Measurements from ENCODE around the gene TRAPPC14. TPM values are rescaled to one million over a fixed set of nuclear protein-coding genes. Genes with fewer than 3 reads are reported as not detected.
"Not testable (repeated sequence)": the region's sequence is repeated elsewhere in the genome, so short reads cannot be mapped to it uniquely, and the experiment has no call there.

The TRAPPC14 gene
- total and polyA plus RNA-seq, 2 experiments from 2014 or later: 5.8 to 7.0 TPM

- peak; percentile 74 for DNase-seq
- Histone ChIP-seq H3K79me2 (ENCODE audit: insufficient read depth) (no peaks in the 10 kb centered on the region), H3F3A (ENCODE audit: insufficient read depth) (peaks cover 11% of the 10 kb centered on the region; the same call in 1 of the 2 replicates), H3K27ac (no peak overlapping the region), H3K27me3 (replicated peaks; ENCODE audit: insufficient read depth) (no peaks in the 10 kb centered on the region), H3K4me1 (ENCODE audit: insufficient read depth) (peaks cover 17% of the 10 kb centered on the region), H3K4me2 (ENCODE audit: unreplicated experiment) (no peak overlapping the region), H3K9me2 (ENCODE audit: insufficient read depth) (no peaks in the 10 kb centered on the region), H3K4me3 (no peak overlapping the region), H2AFZ (peak overlapping the region; percentile 81), H3K36me3 (ENCODE audit: low read depth) (no peaks in the 10 kb centered on the region), H4K20me1 (ENCODE audit: insufficient read depth) (no peaks in the 10 kb centered on the region), H3K9ac (peak overlapping the region; percentile 6; the same call in 1 of the 2 replicates), H3K9me3 (ENCODE audit: low read depth) (no peaks in the 10 kb centered on the region)
- in situ Hi-C loops (cut with MboI): no loop called here
- TF ChIP-seq EZH2 (IDR thresholded peaks at IDR 0.05; ENCODE audit: insufficient read depth, poor library complexity, severe bottlenecking): no peak
- TF ChIP-seq EZH2phosphoT487 (IDR thresholded peaks at IDR 0.05; ENCODE audit: insufficient read depth, low read depth): no peak
- 34 to 42% methylated on average over 4 of the region's 4 CpGs for WGBS, 2 experiments (ENCODE audit: low coverage in 1 of 2, low lambda C conversion rate in 2 of 2, missing lambda C conversion rate in 2 of 2)
These were observed 31.7 kb upstream of the TRAPPC14 start for GRCh38 chr7:100190048-100190711.

GRCh38 chr7:100189061-100189460 is 30.5 kb upstream of the TRAPPC14 start:
- Histone ChIP-seq H3K4me3 (no peak overlapping the region), H3K9ac (no peak overlapping the region), H3K36me3 (ENCODE audit: low read depth) (no peaks in the 10 kb centered on the region), H3F3A (ENCODE audit: insufficient read depth) (peaks cover 11% of the 10 kb centered on the region; the same call in 1 of the 2 replicates), H3K79me2 (ENCODE audit: insufficient read depth) (no peaks in the 10 kb centered on the region), H3K4me2 (ENCODE audit: unreplicated experiment) (no peak overlapping the region), H3K27ac (no peak overlapping the region), H3K9me3 (ENCODE audit: low read depth) (no peaks in the 10 kb centered on the region), H3K4me1 (ENCODE audit: insufficient read depth) (peaks cover 17% of the 10 kb centered on the region), H4K20me1 (ENCODE audit: insufficient read depth) (no peaks in the 10 kb centered on the region), H2AFZ (no peak overlapping the region), H3K27me3 (replicated peaks; ENCODE audit: insufficient read depth) (no peaks in the 10 kb centered on the region), H3K9me2 (ENCODE audit: insufficient read depth) (no peaks in the 10 kb centered on the region)
- 81% methylated on average over 3 of the region's 3 CpGs for WGBS, 2 experiments (ENCODE audit: low coverage in 1 of 2, low lambda C conversion rate in 2 of 2, missing lambda C conversion rate in 2 of 2)
- in situ Hi-C loops (cut with MboI): no loop called here
- DNase-seq: no peak
- TF ChIP-seq EZH2 (IDR thresholded peaks at IDR 0.05; ENCODE audit: insufficient read depth, poor library complexity, severe bottlenecking) (no peak), EZH2phosphoT487 (IDR thresholded peaks at IDR 0.05; ENCODE audit: insufficient read depth, low read depth) (no peak)

- H3K4me2 ChIP-seq (ENCODE audit: unreplicated experiment): no peak overlapping the region
- no peaks in the 10 kb centered on the region for H3K27me3 ChIP-seq (replicated peaks; ENCODE audit: insufficient read depth)
- H2AFZ ChIP-seq: no peak overlapping the region
- no peak for TF ChIP-seq EZH2phosphoT487 (IDR thresholded peaks at IDR 0.05; ENCODE audit: insufficient read depth, low read depth)
- no peak for TF ChIP-seq EZH2 (IDR thresholded peaks at IDR 0.05; ENCODE audit: insufficient read depth, poor library complexity, severe bottlenecking)
- no peak overlapping the region for H3K27ac ChIP-seq
- 63 to 74% methylated on average over 2 of the region's 2 CpGs for WGBS, 2 experiments (ENCODE audit: low coverage in 1 of 2, low lambda C conversion rate in 2 of 2, missing lambda C conversion rate in 2 of 2)
- no peak for DNase-seq
- H3K9ac ChIP-seq: no peak overlapping the region
- H3K79me2 ChIP-seq (ENCODE audit: insufficient read depth): no peaks in the 10 kb centered on the region
- no peaks in the 10 kb centered on the region for H3K9me3 ChIP-seq (ENCODE audit: low read depth)
- in situ Hi-C loops (cut with MboI): no loop called here
- H3K9me2 ChIP-seq (ENCODE audit: insufficient read depth): no peaks in the 10 kb centered on the region
- no peaks in the 10 kb centered on the region for H3F3A ChIP-seq (ENCODE audit: insufficient read depth)
- H3K4me1 ChIP-seq (ENCODE audit: insufficient read depth): peaks cover 7% of the 10 kb centered on the region
- no peaks in the 10 kb centered on the region for H4K20me1 ChIP-seq (ENCODE audit: insufficient read depth)
- no peaks in the 10 kb centered on the region for H3K36me3 ChIP-seq (ENCODE audit: low read depth)
- no peak overlapping the region for H3K4me3 ChIP-seq
These were observed 27.2 kb upstream of the TRAPPC14 start for GRCh38 chr7:100185726-100186125.

- H3K27ac ChIP-seq; H3K4me2 ChIP-seq (ENCODE audit: unreplicated experiment); H3K27me3 ChIP-seq (replicated peaks; ENCODE audit: insufficient read depth); H3K4me1 ChIP-seq (ENCODE audit: insufficient read depth); H3K9me2 ChIP-seq (ENCODE audit: insufficient read depth); H2AFZ ChIP-seq; DNase-seq; H3K4me3 ChIP-seq; H4K20me1 ChIP-seq (ENCODE audit: insufficient read depth); H3K79me2 ChIP-seq (ENCODE audit: insufficient read depth); in situ Hi-C loops (cut with MboI); H3K36me3 ChIP-seq (ENCODE audit: low read depth); H3K9ac ChIP-seq; H3K9me3 ChIP-seq (ENCODE audit: low read depth); H3F3A ChIP-seq (ENCODE audit: insufficient read depth): not testable (repeated sequence)
- 64 to 78% methylated on average over 6 of the region's 6 CpGs for WGBS, 2 experiments (ENCODE audit: low coverage in 1 of 2, low lambda C conversion rate in 2 of 2, missing lambda C conversion rate in 2 of 2)
These were observed 24.6 kb upstream of the TRAPPC14 start for GRCh38 chr7:100183090-100183489.

- H3K9me2 ChIP-seq (ENCODE audit: insufficient read depth); H3F3A ChIP-seq (ENCODE audit: insufficient read depth); H3K36me3 ChIP-seq (ENCODE audit: low read depth); H3K27me3 ChIP-seq (replicated peaks; ENCODE audit: insufficient read depth); H3K4me1 ChIP-seq (ENCODE audit: insufficient read depth); H2AFZ ChIP-seq; H3K9me3 ChIP-seq (ENCODE audit: low read depth); in situ Hi-C loops (cut with MboI); H3K9ac ChIP-seq; H4K20me1 ChIP-seq (ENCODE audit: insufficient read depth); H3K79me2 ChIP-seq (ENCODE audit: insufficient read depth); H3K4me2 ChIP-seq (ENCODE audit: unreplicated experiment); DNase-seq; H3K4me3 ChIP-seq; H3K27ac ChIP-seq: not testable (repeated sequence)
- 76 to 77% methylated on average over 6 of the region's 6 CpGs for WGBS, 2 experiments (ENCODE audit: low coverage in 1 of 2, low lambda C conversion rate in 2 of 2, missing lambda C conversion rate in 2 of 2)
These were observed 24.1 kb upstream of the TRAPPC14 start for GRCh38 chr7:100182616-100183015.

- H2AFZ ChIP-seq; H3K4me2 ChIP-seq (ENCODE audit: unreplicated experiment); H3K27ac ChIP-seq; DNase-seq; H3K4me3 ChIP-seq; H3K36me3 ChIP-seq (ENCODE audit: low read depth); H3K79me2 ChIP-seq (ENCODE audit: insufficient read depth); H3K9me3 ChIP-seq (ENCODE audit: low read depth); in situ Hi-C loops (cut with MboI); H4K20me1 ChIP-seq (ENCODE audit: insufficient read depth); H3K9ac ChIP-seq; H3K9me2 ChIP-seq (ENCODE audit: insufficient read depth); H3K4me1 ChIP-seq (ENCODE audit: insufficient read depth); H3F3A ChIP-seq (ENCODE audit: insufficient read depth); H3K27me3 ChIP-seq (replicated peaks; ENCODE audit: insufficient read depth): not testable (repeated sequence)
- 65 to 76% methylated on average over 3 of the region's 3 CpGs for WGBS, 2 experiments (ENCODE audit: low coverage in 1 of 2, low lambda C conversion rate in 2 of 2, missing lambda C conversion rate in 2 of 2)
These were observed 21.6 kb upstream of the TRAPPC14 start for GRCh38 chr7:100180084-100180483.

Data from GM23248 (cell line).